WTC11 (cell line): Measurements from ENCODE around the gene ADGRL3.

ENCODE experiments used
- ATF1 ChIP-seq: sonication (generic); formaldehyde crosslinking; IDR thresholded peaks from 2 replicates; pipeline ENCODE4 v1.8.1; 2023; ENCODE audit warnings: mild to moderate bottlenecking, moderate library complexity, missing genetic modification reagents
- ATF2 ChIP-seq: sonication (generic); formaldehyde crosslinking; IDR thresholded peaks from 2 replicates; pipeline ENCODE4 v1.8.1; 2022; ENCODE audit warnings: low read depth, missing genetic modification reagents, borderline replicate concordance
- CDX4 ChIP-seq: fragments of 250-450 bp; sonication (Bioruptor Pico); IDR thresholded peaks from 2 replicates; pipeline ENCODE4 v1.9.0; 2021; ENCODE audit warnings: moderate library complexity, mild to moderate bottlenecking, inconsistent platforms, borderline replicate concordance
- CTCF ChIP-seq: fragments of 200-600 bp; IDR thresholded peaks from 2 replicates; pipeline ENCODE4 v1.8.0; 2022; ENCODE audit warnings: antibody characterized with exemption
- E2F1 ChIP-seq: sonication (generic); formaldehyde crosslinking; IDR thresholded peaks from 2 replicates; pipeline ENCODE4 v1.8.0; 2022; ENCODE audit warnings: mild to moderate bottlenecking, missing genetic modification reagents
- E2F5 ChIP-seq: sonication (generic); formaldehyde crosslinking; IDR thresholded peaks from 2 replicates; pipeline ENCODE4 v1.8.1; 2022; ENCODE audit warnings: mild to moderate bottlenecking, moderate library complexity, missing genetic modification reagents
- EMX1 ChIP-seq: fragments of 250-450 bp; sonication (Bioruptor Pico); IDR thresholded peaks from 2 replicates; pipeline ENCODE4 v1.8.0; 2021; ENCODE audit warnings: mild to moderate bottlenecking
- FOXJ3 ChIP-seq: sonication (generic); formaldehyde crosslinking; IDR thresholded peaks from 2 replicates; pipeline ENCODE4 v1.9.0; 2021; ENCODE audit warnings: missing genetic modification reagents, mild to moderate bottlenecking, borderline replicate concordance
- MAX ChIP-seq: sonication (generic); formaldehyde crosslinking; IDR thresholded peaks from 2 replicates; pipeline ENCODE4 v1.8.0; 2022; ENCODE audit warnings: mild to moderate bottlenecking, missing genetic modification reagents
- NFE2L1 ChIP-seq: sonication (generic); formaldehyde crosslinking; IDR thresholded peaks from 2 replicates; pipeline ENCODE4 v1.8.1; 2023; ENCODE audit warnings: missing genetic modification reagents
- NR3C1 ChIP-seq: sonication (generic); formaldehyde crosslinking; conservative IDR thresholded peaks from 2 replicates; pipeline ENCODE4 v1.8.1; 2023; ENCODE audit warnings: low read depth, mild to moderate bottlenecking, missing genetic modification reagents
- PREB ChIP-seq: sonication (generic); formaldehyde crosslinking; IDR thresholded peaks from 2 replicates; pipeline ENCODE4 v1.8.1; 2022; ENCODE audit warnings: mild to moderate bottlenecking, missing genetic modification reagents, moderate library complexity, borderline replicate concordance
- STAT6 ChIP-seq: sonication (generic); formaldehyde crosslinking; conservative IDR thresholded peaks from 2 replicates; pipeline ENCODE4 v1.8.1; 2023; ENCODE audit warnings: mild to moderate bottlenecking, low read depth, missing genetic modification reagents, moderate library complexity
- ZNF416 ChIP-seq: fragments of 250-450 bp; sonication (Bioruptor Pico); IDR thresholded peaks from 2 replicates; pipeline ENCODE4 v1.9.0; 2021; ENCODE audit warnings: mild to moderate bottlenecking, inconsistent platforms

GRCh38 chr4:61770456-61770855 lies 570.3 kb downstream of the ADGRL3 start:
- no peak for TF ChIP-seq CTCF
- TF ChIP-seq STAT6 (CRISPR knock-in tag), result no peak
- no peak for TF ChIP-seq FOXJ3 (CRISPR knock-in tag)
- no peak for TF ChIP-seq ATF2 (CRISPR knock-in tag)
- no peak for TF ChIP-seq MAX
- TF ChIP-seq NR3C1 (CRISPR knock-in tag), result no peak
- no peak for TF ChIP-seq CDX4
- no peak for TF ChIP-seq NFE2L1
- no peak for TF ChIP-seq E2F5
- TF ChIP-seq E2F1 (CRISPR knock-in tag), result no peak
- no peak for TF ChIP-seq PREB (CRISPR knock-in tag)
- TF ChIP-seq EMX1 (CRISPR knock-in tag), result no peak
- no peak for TF ChIP-seq ATF1 (CRISPR knock-in tag)
- TF ChIP-seq ZNF416 (CRISPR knock-in tag), result no peak
